Bronchial epithelial cell (primary cell): ENCODE data around the gene FYN. TPM values are rescaled to one million over a fixed set of nuclear protein-coding genes. Genes with fewer than 3 reads are reported as not detected.

Source experiments
- DNase-seq: peaks from one replicate; pipeline ENCODE4 v3.0.0-alpha.2; 2010; ENCODE audit warnings: low read depth
- FAIRE-seq: peaks from 2 replicates; lab custom pipeline; 2011; peaks lifted over from hg19 to GRCh38; lab: Jason Lieb, UNC
- H3K27me3 ChIP-seq: 2 replicates; pipeline ENCODE4 v1.5.1; 2011; ENCODE audit warnings: low read length; ENCODE audit not compliant: control insufficient read depth, insufficient read depth
- H3K36me3 ChIP-seq: 2 replicates; pipeline ENCODE4 v1.5.1; 2011; ENCODE audit warnings: low read length; ENCODE audit not compliant: control insufficient read depth, insufficient read depth
- H3K4me3 ChIP-seq: 2 replicates; pipeline ENCODE4 v1.5.1; 2011; ENCODE audit warnings: mild to moderate bottlenecking, low read depth, low read length, control low read depth
- CTCF ChIP-seq: IDR thresholded peaks from 2 replicates; pipeline ENCODE4 v1.5.1; 2011; ENCODE audit warnings: mild to moderate bottlenecking, moderate library complexity, low read length, control low read depth, inconsistent platforms; ENCODE audit not compliant: insufficient read depth, severe bottlenecking
- total RNA-seq: library from RNA; depleted of rRNA; stranded (reverse); fragments of >200 nt; gene quantifications from 2 replicates; pipeline ENCODE4 v1.2.1, GENCODE V29; 2014

Gene FYN
- total RNA-seq, 1 donor from 2014 or later: 38.7 TPM

GRCh38 chr6:111875741-111876140 lies 2.5 kb upstream of the FYN start:
- FAIRE-seq (no peak), DNase-seq (no peak)
- H3K36me3 ChIP-seq: no peaks in the 10 kb centered on the region
- no peaks in the 10 kb centered on the region for H3K27me3 ChIP-seq
- no peak for TF ChIP-seq CTCF
- H3K4me3 ChIP-seq: no peak overlapping the region

- DNase-seq: no peak
- no peak for TF ChIP-seq CTCF
- H3K4me3 ChIP-seq: peak overlapping the region; percentile 57
- FAIRE-seq: no peak
- no peaks in the 10 kb centered on the region for H3K27me3 ChIP-seq
- H3K36me3 ChIP-seq: no peaks in the 10 kb centered on the region
These were observed 768 bp upstream of the FYN start for GRCh38 chr6:111874025-111874415.

- no peak for FAIRE-seq
- peak; percentile 19 for TF ChIP-seq CTCF
These were observed 663 bp downstream of the FYN start for GRCh38 chr6:111872401-111873177.

GRCh38 chr6:111871725-111872400 lies 1.4 kb downstream of the FYN start:
- DNase-seq: no peak
- no peaks in the 10 kb centered on the region for H3K36me3 ChIP-seq

More at GRCh38 chr6:111872401-111873177, 663 bp downstream of the FYN start:
- Histone ChIP-seq H3K27me3 (no peaks in the 10 kb centered on the region), H3K36me3 (no peaks in the 10 kb centered on the region), H3K4me3 (peak overlapping the region; percentile 57)
- no peak for DNase-seq

GRCh38 chr6:111871207-111871606 lies 2.0 kb downstream of the FYN start:
- no peak for TF ChIP-seq CTCF
- FAIRE-seq: no peak
- H3K4me3 ChIP-seq: no peak overlapping the region

More at GRCh38 chr6:111871725-111872400, 1.4 kb downstream of the FYN start:
- no peak for TF ChIP-seq CTCF
- Histone ChIP-seq H3K27me3 (no peaks in the 10 kb centered on the region), H3K4me3 (peak overlapping the region; percentile 57)
- no peak for FAIRE-seq

More at GRCh38 chr6:111871207-111871606, 2.0 kb downstream of the FYN start:
- Histone ChIP-seq H3K36me3 (no peaks in the 10 kb centered on the region), H3K27me3 (no peaks in the 10 kb centered on the region)
- no peak for DNase-seq
